ENCODE measurements around the gene UBAP1L.

DNA sequence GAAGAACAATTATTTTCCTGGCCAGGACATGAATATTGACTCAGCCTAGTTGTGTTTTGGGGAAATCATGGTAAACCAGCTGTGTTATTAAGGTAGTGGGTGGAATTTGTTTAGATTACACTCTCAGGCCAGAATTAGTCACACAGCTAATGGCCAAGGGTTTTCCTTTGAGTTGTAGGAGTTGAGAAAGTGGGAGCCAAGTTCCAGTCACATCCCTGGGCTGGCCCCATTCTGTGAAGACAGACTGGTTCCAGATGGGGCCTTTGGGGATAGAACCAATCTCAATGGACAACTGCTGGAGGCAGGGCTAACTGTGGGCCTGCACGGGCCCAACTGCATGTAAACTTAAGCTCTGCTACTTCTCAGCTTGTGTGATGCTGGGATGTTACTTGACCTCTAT is 45.8 kb downstream of the UBAP1L start:
- TF ChIP-seq EZH2 (IDR thresholded peaks at IDR 0.05; ENCODE audit: insufficient read depth, low read length), result no peak
- TF ChIP-seq, protein P1, sequence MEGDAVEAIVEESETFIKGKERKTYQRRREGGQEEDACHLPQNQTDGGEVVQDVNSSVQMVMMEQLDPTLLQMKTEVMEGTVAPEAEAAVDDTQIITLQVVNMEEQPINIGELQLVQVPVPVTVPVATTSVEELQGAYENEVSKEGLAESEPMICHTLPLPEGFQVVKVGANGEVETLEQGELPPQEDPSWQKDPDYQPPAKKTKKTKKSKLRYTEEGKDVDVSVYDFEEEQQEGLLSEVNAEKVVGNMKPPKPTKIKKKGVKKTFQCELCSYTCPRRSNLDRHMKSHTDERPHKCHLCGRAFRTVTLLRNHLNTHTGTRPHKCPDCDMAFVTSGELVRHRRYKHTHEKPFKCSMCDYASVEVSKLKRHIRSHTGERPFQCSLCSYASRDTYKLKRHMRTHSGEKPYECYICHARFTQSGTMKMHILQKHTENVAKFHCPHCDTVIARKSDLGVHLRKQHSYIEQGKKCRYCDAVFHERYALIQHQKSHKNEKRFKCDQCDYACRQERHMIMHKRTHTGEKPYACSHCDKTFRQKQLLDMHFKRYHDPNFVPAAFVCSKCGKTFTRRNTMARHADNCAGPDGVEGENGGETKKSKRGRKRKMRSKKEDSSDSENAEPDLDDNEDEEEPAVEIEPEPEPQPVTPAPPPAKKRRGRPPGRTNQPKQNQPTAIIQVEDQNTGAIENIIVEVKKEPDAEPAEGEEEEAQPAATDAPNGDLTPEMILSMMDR (IDR thresholded peaks at IDR 0.05; ENCODE audit: insufficient read depth, low read depth, low read length), result no peak

All from astrocyte (in vitro differentiated cells and primary cell).